ENCODE data around the gene FBXO31. TPM values are rescaled to one million over a fixed set of nuclear protein-coding genes. Genes with fewer than 3 reads are reported as not detected.

Gene FBXO31
- total and polyA plus RNA-seq, 10 of the 15 experiments (the other 5 are each of a cell fraction or from before 2014, with no cell fraction given), result 0.19 to 33.1 (median 10.3) TPM

- ChIA-PET SMC1A (ENCODE audit: uncharacterized antibody, unreplicated experiment) (no interaction called here), CTCF (interaction anchor here (1.4 kb wide), 1 partner anchor 30 kb away, joined by 3 read pairs; no protein-coding TSS in a partner anchor), POLR2A (no interaction called here), RAD21 (ENCODE audit: unreplicated experiment) (no interaction called here)
- H3K4me3 ChIP-seq, result no peak overlapping the region
- no peak for ATAC-seq
- no peaks in the 10 kb centered on the region for H3K4me1 ChIP-seq (ENCODE audit: control insufficient read depth, insufficient read depth, low read length)
- no peak for DNase-seq (ENCODE audit: low read depth, low spot score)
- 86% methylated on average over 14 of the region's 17 CpGs for WGBS (ENCODE audit: insufficient coverage, insufficient replicate concordance, low lambda C conversion rate, missing lambda C conversion rate)
- in situ Hi-C loops (cut with MboI) (no loop called here), intact Hi-C loops (cut with micrococcal nuclease; ENCODE audit: unreplicated experiment) (no loop called here)
- H3K9ac ChIP-seq (ENCODE audit: control insufficient read depth, insufficient read depth, low read length), result no peak overlapping the region
- H3K9me3 ChIP-seq (replicated peaks; ENCODE audit: control insufficient read depth, insufficient read depth, low read length), result no peaks in the 10 kb centered on the region
- no peaks in the 10 kb centered on the region for H3K27me3 ChIP-seq (replicated peaks in 1 of 2; ENCODE audit: control insufficient read depth in 2 of 2, insufficient read depth in 2 of 2, low read length in 1 of 2)
- no peak overlapping the region for H3K27ac ChIP-seq (ENCODE audit: control insufficient read depth, insufficient read depth)
- no peaks in the 10 kb centered on the region for H4K20me1 ChIP-seq (ENCODE audit: control insufficient read depth, insufficient read depth)
- H2AFZ ChIP-seq (ENCODE audit: control insufficient read depth, low read depth, low read length), result no peak overlapping the region
- BruUV-seq (replicated peaks), result no TSS peak
- TF ChIP-seq RFX5 (IDR thresholded peaks at IDR 0.05; ENCODE audit: low read depth, low read length) (no peak), ZZZ3 (IDR thresholded peaks at IDR 0.05; ENCODE audit: control insufficient read depth, insufficient read length, low read depth) (no peak), POU2F2 (IDR thresholded peaks at IDR 0.05; ENCODE audit: borderline replicate concordance, low read depth, low read length) (no peak), CHD2 (IDR thresholded peaks at IDR 0.05; ENCODE audit: borderline replicate concordance, low read depth, low read length) (no peak), MTA2 (IDR thresholded peaks at IDR 0.05; ENCODE audit: low read depth) (no peak), CREB1 (IDR thresholded peaks at IDR 0.05; ENCODE audit: low read depth) (no peak), NBN (IDR thresholded peaks at IDR 0.05) (no peak), KAT2A (conservative IDR thresholded peaks at IDR 0.05; ENCODE audit: control insufficient read depth, low read depth, low read length) (no peak), IKZF1 (conservative IDR thresholded peaks at IDR 0.05) (no peak), ZNF207 (IDR thresholded peaks at IDR 0.05; ENCODE audit: borderline replicate concordance) (no peak), PBX3 (IDR thresholded peaks at IDR 0.05; ENCODE audit: insufficient replicate concordance, low read depth, low read length) (no peak), SIX5 (IDR thresholded peaks at IDR 0.05; ENCODE audit: low read depth, low read length, severe bottlenecking) (no peak), POLR2AphosphoS2 (IDR thresholded peaks at IDR 0.05; ENCODE audit: low read depth, low read length) (no peak), MYC (IDR thresholded peaks at IDR 0.05; ENCODE audit: insufficient read depth, insufficient read length, insufficient replicate concordance, low read length, severe bottlenecking) (no peak)
- TF ChIP-seq, protein P1, sequence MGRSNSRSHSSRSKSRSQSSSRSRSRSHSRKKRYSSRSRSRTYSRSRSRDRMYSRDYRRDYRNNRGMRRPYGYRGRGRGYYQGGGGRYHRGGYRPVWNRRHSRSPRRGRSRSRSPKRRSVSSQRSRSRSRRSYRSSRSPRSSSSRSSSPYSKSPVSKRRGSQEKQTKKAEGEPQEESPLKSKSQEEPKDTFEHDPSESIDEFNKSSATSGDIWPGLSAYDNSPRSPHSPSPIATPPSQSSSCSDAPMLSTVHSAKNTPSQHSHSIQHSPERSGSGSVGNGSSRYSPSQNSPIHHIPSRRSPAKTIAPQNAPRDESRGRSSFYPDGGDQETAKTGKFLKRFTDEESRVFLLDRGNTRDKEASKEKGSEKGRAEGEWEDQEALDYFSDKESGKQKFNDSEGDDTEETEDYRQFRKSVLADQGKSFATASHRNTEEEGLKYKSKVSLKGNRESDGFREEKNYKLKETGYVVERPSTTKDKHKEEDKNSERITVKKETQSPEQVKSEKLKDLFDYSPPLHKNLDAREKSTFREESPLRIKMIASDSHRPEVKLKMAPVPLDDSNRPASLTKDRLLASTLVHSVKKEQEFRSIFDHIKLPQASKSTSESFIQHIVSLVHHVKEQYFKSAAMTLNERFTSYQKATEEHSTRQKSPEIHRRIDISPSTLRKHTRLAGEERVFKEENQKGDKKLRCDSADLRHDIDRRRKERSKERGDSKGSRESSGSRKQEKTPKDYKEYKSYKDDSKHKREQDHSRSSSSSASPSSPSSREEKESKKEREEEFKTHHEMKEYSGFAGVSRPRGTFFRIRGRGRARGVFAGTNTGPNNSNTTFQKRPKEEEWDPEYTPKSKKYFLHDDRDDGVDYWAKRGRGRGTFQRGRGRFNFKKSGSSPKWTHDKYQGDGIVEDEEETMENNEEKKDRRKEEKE (IDR thresholded peaks at IDR 0.05), result no peak
- TF ChIP-seq, protein P2, sequence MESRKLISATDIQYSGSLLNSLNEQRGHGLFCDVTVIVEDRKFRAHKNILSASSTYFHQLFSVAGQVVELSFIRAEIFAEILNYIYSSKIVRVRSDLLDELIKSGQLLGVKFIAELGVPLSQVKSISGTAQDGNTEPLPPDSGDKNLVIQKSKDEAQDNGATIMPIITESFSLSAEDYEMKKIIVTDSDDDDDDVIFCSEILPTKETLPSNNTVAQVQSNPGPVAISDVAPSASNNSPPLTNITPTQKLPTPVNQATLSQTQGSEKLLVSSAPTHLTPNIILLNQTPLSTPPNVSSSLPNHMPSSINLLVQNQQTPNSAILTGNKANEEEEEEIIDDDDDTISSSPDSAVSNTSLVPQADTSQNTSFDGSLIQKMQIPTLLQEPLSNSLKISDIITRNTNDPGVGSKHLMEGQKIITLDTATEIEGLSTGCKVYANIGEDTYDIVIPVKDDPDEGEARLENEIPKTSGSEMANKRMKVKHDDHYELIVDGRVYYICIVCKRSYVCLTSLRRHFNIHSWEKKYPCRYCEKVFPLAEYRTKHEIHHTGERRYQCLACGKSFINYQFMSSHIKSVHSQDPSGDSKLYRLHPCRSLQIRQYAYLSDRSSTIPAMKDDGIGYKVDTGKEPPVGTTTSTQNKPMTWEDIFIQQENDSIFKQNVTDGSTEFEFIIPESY (IDR thresholded peaks at IDR 0.05), result no peak
- TF ChIP-seq, protein P3, sequence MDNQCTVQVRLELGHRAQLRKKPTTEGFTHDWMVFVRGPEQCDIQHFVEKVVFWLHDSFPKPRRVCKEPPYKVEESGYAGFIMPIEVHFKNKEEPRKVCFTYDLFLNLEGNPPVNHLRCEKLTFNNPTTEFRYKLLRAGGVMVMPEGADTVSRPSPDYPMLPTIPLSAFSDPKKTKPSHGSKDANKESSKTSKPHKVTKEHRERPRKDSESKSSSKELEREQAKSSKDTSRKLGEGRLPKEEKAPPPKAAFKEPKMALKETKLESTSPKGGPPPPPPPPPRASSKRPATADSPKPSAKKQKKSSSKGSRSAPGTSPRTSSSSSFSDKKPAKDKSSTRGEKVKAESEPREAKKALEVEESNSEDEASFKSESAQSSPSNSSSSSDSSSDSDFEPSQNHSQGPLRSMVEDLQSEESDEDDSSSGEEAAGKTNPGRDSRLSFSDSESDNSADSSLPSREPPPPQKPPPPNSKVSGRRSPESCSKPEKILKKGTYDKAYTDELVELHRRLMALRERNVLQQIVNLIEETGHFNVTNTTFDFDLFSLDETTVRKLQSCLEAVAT (IDR thresholded peaks at IDR 0.05), result no peak
- H3K4me2 ChIP-seq (ENCODE audit: control insufficient read depth, insufficient read depth), result no peak overlapping the region
- peaks cover 3% of the 10 kb centered on the region; the same call in 1 of the 2 replicates for H3K79me2 ChIP-seq (ENCODE audit: control insufficient read depth, insufficient read depth, low read length)
- no peak for FAIRE-seq
- H3K36me3 ChIP-seq (ENCODE audit: control insufficient read depth in 2 of 2, insufficient read depth in 2 of 2, low read length in 1 of 2), result peaks cover 18 to 20% of the 10 kb centered on the region in 2 experiments
Observed at GRCh38 chr16:87363771-87364455, 19.7 kb downstream of the FBXO31 start.
